K562 (cell line): ENCODE results near the gene WWOX. TPM values are rescaled to one million over a fixed set of nuclear protein-coding genes. Genes with fewer than 3 reads are reported as not detected.

ENCODE experiments used
- MYNN ChIP-seq, 2 experiments: sonication (generic); formaldehyde crosslinking in 1 of 2; IDR thresholded peaks; 2 replicates each; pipeline versions ENCODE4 v1.5.0 to v1.6.1; 2016 to 2020; ENCODE audit warnings: antibody characterized with exemption in 1 of 2, missing genetic modification reagents in 1 of 2
- PATZ1 ChIP-seq: fragments of 250-450 bp; sonication (Bioruptor Pico); IDR thresholded peaks from 2 replicates; pipeline ENCODE4 v1.5.0; 2020; ENCODE audit warnings: mild to moderate bottlenecking, borderline replicate concordance
- ZNF76 ChIP-seq: fragments of 250-450 bp; sonication (Bioruptor Pico); IDR thresholded peaks from 2 replicates; pipeline ENCODE4 v1.4.0; 2020; ENCODE audit warnings: mild to moderate bottlenecking, moderate library complexity, borderline replicate concordance
- polyA plus RNA-seq, 8 experiments: library from polyadenylated mRNA; depleted of rRNA in 4 of 8; stranded (reverse) in 5 of 8; unstranded in 3 of 8; fragments of >200 nt; fragmentation: Nextera tagmentation in 2 of 8; fragmentation: Illumina TruSeq in 1 of 8; extraction: Ambion mirVana in 2 of 8; extraction: Trizol in 1 of 8; gene quantifications; 2 replicates each; pipeline versions ENCODE4 v1.2.1 to v1.2.3, GENCODE V29; 2011 to 2014; ENCODE audit warnings: inconsistent platforms in 1 of 8, missing spikeins in 1 of 8
- total RNA-seq, 7 experiments: library from RNA; depleted of rRNA in 6 of 7; stranded (reverse); fragments of >200 nt in 6 of 7; fragmentation: Illumina TruSeq in 2 of 7; extraction: Trizol in 2 of 7; gene quantifications; 2 replicates each; pipeline versions ENCODE4 v1.2.1 to v1.2.3, GENCODE V29; 2011 to 2021; ENCODE audit warnings: low replicate concordance in 1 of 7
- TF ChIP-seq, protein P1 (sequence below): fragments of 200-600 bp; sonication (generic); IDR thresholded peaks from one replicate; pipeline ENCODE4 v1.6.1; 2012; ENCODE audit warnings: mild to moderate bottlenecking, low read depth, low read length, inconsistent platforms
- TF ChIP-seq, protein P2 (sequence below): fragments of 250-450 bp; sonication (Bioruptor Pico); IDR thresholded peaks from 2 replicates; pipeline ENCODE4 v1.4.0; 2020; ENCODE audit warnings: mild to moderate bottlenecking

The WWOX gene
- total and polyA plus RNA-seq, 9 of the 15 experiments (the other 6 are each of a cell fraction or from before 2014, with no cell fraction given) = 1.6 to 22.7 (median 8.1) TPM

DNA sequence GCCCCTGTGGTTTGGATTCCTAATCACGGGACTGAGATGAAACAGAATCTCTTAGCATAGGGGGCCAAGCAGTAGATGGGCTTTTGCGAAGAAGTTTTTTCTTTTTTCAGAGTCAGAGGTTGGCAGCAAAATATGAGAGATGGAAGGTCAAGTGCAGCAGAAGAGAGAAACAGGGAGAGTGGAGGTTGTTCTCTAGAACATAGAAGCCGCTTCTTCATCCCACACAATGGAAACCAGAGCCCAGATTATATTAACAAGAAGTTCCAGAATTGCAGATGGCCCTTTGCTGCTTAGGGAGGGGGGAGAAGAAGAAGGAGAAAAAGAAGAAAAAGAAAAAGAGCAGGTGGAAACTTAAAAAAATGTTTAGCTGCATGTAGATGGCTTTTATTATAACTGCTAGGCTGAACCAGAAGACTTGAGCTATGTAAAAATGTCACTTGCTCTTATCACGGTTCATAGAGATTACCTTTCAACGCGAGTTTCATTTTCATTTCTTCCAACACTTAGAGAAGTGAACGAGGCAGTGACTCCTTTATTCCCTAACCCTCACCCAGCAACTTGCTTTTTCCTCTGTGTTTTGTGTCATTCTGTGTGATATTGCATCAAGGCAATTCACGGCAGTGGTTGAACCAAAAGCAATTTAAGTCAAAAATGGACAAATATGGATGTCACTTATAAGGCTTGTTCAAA is 737.5 kb downstream of the WWOX start (continued):
- TF ChIP-seq, protein P1, sequence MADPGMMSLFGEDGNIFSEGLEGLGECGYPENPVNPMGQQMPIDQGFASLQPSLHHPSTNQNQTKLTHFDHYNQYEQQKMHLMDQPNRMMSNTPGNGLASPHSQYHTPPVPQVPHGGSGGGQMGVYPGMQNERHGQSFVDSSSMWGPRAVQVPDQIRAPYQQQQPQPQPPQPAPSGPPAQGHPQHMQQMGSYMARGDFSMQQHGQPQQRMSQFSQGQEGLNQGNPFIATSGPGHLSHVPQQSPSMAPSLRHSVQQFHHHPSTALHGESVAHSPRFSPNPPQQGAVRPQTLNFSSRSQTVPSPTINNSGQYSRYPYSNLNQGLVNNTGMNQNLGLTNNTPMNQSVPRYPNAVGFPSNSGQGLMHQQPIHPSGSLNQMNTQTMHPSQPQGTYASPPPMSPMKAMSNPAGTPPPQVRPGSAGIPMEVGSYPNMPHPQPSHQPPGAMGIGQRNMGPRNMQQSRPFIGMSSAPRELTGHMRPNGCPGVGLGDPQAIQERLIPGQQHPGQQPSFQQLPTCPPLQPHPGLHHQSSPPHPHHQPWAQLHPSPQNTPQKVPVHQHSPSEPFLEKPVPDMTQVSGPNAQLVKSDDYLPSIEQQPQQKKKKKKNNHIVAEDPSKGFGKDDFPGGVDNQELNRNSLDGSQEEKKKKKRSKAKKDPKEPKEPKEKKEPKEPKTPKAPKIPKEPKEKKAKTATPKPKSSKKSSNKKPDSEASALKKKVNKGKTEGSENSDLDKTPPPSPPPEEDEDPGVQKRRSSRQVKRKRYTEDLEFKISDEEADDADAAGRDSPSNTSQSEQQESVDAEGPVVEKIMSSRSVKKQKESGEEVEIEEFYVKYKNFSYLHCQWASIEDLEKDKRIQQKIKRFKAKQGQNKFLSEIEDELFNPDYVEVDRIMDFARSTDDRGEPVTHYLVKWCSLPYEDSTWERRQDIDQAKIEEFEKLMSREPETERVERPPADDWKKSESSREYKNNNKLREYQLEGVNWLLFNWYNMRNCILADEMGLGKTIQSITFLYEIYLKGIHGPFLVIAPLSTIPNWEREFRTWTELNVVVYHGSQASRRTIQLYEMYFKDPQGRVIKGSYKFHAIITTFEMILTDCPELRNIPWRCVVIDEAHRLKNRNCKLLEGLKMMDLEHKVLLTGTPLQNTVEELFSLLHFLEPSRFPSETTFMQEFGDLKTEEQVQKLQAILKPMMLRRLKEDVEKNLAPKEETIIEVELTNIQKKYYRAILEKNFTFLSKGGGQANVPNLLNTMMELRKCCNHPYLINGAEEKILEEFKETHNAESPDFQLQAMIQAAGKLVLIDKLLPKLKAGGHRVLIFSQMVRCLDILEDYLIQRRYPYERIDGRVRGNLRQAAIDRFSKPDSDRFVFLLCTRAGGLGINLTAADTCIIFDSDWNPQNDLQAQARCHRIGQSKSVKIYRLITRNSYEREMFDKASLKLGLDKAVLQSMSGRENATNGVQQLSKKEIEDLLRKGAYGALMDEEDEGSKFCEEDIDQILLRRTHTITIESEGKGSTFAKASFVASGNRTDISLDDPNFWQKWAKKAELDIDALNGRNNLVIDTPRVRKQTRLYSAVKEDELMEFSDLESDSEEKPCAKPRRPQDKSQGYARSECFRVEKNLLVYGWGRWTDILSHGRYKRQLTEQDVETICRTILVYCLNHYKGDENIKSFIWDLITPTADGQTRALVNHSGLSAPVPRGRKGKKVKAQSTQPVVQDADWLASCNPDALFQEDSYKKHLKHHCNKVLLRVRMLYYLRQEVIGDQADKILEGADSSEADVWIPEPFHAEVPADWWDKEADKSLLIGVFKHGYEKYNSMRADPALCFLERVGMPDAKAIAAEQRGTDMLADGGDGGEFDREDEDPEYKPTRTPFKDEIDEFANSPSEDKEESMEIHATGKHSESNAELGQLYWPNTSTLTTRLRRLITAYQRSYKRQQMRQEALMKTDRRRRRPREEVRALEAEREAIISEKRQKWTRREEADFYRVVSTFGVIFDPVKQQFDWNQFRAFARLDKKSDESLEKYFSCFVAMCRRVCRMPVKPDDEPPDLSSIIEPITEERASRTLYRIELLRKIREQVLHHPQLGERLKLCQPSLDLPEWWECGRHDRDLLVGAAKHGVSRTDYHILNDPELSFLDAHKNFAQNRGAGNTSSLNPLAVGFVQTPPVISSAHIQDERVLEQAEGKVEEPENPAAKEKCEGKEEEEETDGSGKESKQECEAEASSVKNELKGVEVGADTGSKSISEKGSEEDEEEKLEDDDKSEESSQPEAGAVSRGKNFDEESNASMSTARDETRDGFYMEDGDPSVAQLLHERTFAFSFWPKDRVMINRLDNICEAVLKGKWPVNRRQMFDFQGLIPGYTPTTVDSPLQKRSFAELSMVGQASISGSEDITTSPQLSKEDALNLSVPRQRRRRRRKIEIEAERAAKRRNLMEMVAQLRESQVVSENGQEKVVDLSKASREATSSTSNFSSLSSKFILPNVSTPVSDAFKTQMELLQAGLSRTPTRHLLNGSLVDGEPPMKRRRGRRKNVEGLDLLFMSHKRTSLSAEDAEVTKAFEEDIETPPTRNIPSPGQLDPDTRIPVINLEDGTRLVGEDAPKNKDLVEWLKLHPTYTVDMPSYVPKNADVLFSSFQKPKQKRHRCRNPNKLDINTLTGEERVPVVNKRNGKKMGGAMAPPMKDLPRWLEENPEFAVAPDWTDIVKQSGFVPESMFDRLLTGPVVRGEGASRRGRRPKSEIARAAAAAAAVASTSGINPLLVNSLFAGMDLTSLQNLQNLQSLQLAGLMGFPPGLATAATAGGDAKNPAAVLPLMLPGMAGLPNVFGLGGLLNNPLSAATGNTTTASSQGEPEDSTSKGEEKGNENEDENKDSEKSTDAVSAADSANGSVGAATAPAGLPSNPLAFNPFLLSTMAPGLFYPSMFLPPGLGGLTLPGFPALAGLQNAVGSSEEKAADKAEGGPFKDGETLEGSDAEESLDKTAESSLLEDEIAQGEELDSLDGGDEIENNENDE = no peak
- TF ChIP-seq MYNN (IDR thresholded peaks at IDR 0.05) (no peak), MYNN (CRISPR knock-in tag; IDR thresholded peaks at IDR 0.05) (no peak), ZNF76 (CRISPR knock-in tag) (no peak), PATZ1 (CRISPR knock-in tag) (no peak)
- TF ChIP-seq, protein P2, sequence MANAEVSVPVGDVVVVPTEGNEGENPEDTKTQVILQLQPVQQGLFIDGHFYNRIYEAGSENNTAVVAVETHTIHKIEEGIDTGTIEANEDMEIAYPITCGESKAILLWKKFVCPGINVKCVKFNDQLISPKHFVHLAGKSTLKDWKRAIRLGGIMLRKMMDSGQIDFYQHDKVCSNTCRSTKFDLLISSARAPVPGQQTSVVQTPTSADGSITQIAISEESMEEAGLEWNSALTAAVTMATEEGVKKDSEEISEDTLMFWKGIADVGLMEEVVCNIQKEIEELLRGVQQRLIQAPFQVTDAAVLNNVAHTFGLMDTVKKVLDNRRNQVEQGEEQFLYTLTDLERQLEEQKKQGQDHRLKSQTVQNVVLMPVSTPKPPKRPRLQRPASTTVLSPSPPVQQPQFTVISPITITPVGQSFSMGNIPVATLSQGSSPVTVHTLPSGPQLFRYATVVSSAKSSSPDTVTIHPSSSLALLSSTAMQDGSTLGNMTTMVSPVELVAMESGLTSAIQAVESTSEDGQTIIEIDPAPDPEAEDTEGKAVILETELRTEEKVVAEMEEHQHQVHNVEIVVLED (CRISPR knock-in tag) = no peak
